ENCODE measurements around the gene SERTAD4. TPM values are rescaled to one million over a fixed set of nuclear protein-coding genes. Genes with fewer than 3 reads are reported as not detected.
A peak's percentile ranks its signal among the peaks of the same experiment; 100 is the strongest.

SERTAD4 gene
- total and polyA plus RNA-seq, 2 donors (not counting 1 experiment from before 2014, with no cell fraction given), result 0.17 to 7.6 TPM

GRCh38 chr1:210269981-210270380 lies 37.4 kb downstream of the SERTAD4 start:
- Histone ChIP-seq H3K4me2 (ENCODE audit: extremely low read depth, insufficient read depth, low read length) (no peak overlapping the region), H2AFZ (ENCODE audit: low read length) (no peak overlapping the region), H3K4me3 (replicated peaks in 1 of 4; ENCODE audit: control extremely low read depth in 1 of 4, insufficient read depth in 1 of 4, low read depth in 3 of 4, low read length in 4 of 4) (no peak overlapping the region), H3K9ac (ENCODE audit: insufficient read depth, low read length) (no peak overlapping the region), H3K4me1 (ENCODE audit: control insufficient read depth, extremely low read depth, insufficient read depth, low read length) (no peaks in the 10 kb centered on the region), H3K36me3 (ENCODE audit: control insufficient read depth, insufficient read depth, low read length) (no peaks in the 10 kb centered on the region), H3K9me3 (ENCODE audit: control insufficient read depth, insufficient read depth, low read depth, low read length) (no peaks in the 10 kb centered on the region), H4K20me1 (ENCODE audit: control insufficient read depth, extremely low read depth, insufficient read depth, low read length) (no peaks in the 10 kb centered on the region), H3K27ac (ENCODE audit: insufficient read depth, low read length) (no peak overlapping the region), H3K79me2 (ENCODE audit: control insufficient read depth, insufficient read depth, low read length) (no peaks in the 10 kb centered on the region), H3K27me3 (ENCODE audit: control insufficient read depth, insufficient read depth, low read length) (peaks cover 2% of the 10 kb centered on the region)
- no peak for TF ChIP-seq CTCF (conservative IDR thresholded peaks at IDR 0.05 in 1 of 2, IDR thresholded peaks at IDR 0.05 in 1 of 2; ENCODE audit: low read depth in 1 of 2, low read length in 2 of 2)
- TF ChIP-seq EZH2 (IDR thresholded peaks at IDR 0.05; ENCODE audit: low read length, missing control alignments), result no peak
- DNase-seq (ENCODE audit: low read depth in 2 of 2), result no peak

DNA sequence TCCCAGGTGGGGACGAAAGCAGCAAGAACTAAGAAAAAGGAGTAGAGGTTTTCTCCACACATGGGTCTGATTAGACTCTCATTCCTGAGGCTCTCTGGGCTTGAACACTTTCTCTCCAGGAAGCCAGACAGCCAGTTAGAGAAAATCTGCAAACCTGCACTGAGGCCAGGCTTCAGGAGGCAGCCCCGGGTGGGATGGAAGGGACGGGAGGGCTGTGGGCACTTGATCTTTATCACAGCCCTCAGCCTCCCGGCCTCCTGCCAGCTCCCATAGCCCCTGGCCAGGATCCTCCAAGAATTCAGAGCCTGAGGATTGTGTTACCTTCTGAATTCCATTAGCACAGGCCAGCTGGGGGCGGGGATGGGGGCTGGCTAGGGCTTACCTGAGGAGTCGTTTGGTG lies 40.1 kb downstream of the SERTAD4 start:
- Histone ChIP-seq H3K27me3 (ENCODE audit: control insufficient read depth, insufficient read depth, low read length) (peaks cover 2% of the 10 kb centered on the region), H3K4me1 (ENCODE audit: control insufficient read depth, extremely low read depth, insufficient read depth, low read length) (no peaks in the 10 kb centered on the region), H3K4me3 (replicated peaks in 1 of 4; ENCODE audit: control extremely low read depth in 1 of 4, insufficient read depth in 1 of 4, low read depth in 3 of 4, low read length in 4 of 4) (no peak overlapping the region), H3K36me3 (ENCODE audit: control insufficient read depth, insufficient read depth, low read length) (no peaks in the 10 kb centered on the region), H3K9me3 (ENCODE audit: control insufficient read depth, insufficient read depth, low read depth, low read length) (no peaks in the 10 kb centered on the region), H3K27ac (ENCODE audit: insufficient read depth, low read length) (no peak overlapping the region), H2AFZ (ENCODE audit: low read length) (no peak overlapping the region), H3K79me2 (ENCODE audit: control insufficient read depth, insufficient read depth, low read length) (no peaks in the 10 kb centered on the region), H3K9ac (ENCODE audit: insufficient read depth, low read length) (no peak overlapping the region), H3K4me2 (ENCODE audit: extremely low read depth, insufficient read depth, low read length) (no peak overlapping the region), H4K20me1 (ENCODE audit: control insufficient read depth, extremely low read depth, insufficient read depth, low read length) (no peaks in the 10 kb centered on the region)
- DNase-seq (ENCODE audit: low read depth in 2 of 2), result peak in 1 of 2 donors; percentile 16
- no peak for TF ChIP-seq CTCF (conservative IDR thresholded peaks at IDR 0.05 in 1 of 2, IDR thresholded peaks at IDR 0.05 in 1 of 2; ENCODE audit: low read depth in 1 of 2, low read length in 2 of 2)
- no peak for TF ChIP-seq EZH2 (IDR thresholded peaks at IDR 0.05; ENCODE audit: low read length, missing control alignments)

GRCh38 chr1:210280221-210280620 lies 47.6 kb downstream of the SERTAD4 start:
- Histone ChIP-seq H3K9ac (ENCODE audit: insufficient read depth, low read length) (no peak overlapping the region), H3K79me2 (ENCODE audit: control insufficient read depth, insufficient read depth, low read length) (no peaks in the 10 kb centered on the region), H3K27ac (ENCODE audit: insufficient read depth, low read length) (no peak overlapping the region), H3K36me3 (ENCODE audit: control insufficient read depth, insufficient read depth, low read length) (no peaks in the 10 kb centered on the region), H3K4me1 (ENCODE audit: control insufficient read depth, extremely low read depth, insufficient read depth, low read length) (no peaks in the 10 kb centered on the region), H4K20me1 (ENCODE audit: control insufficient read depth, extremely low read depth, insufficient read depth, low read length) (no peaks in the 10 kb centered on the region), H3K4me2 (ENCODE audit: extremely low read depth, insufficient read depth, low read length) (no peak overlapping the region), H3K4me3 (replicated peaks in 1 of 4; ENCODE audit: control extremely low read depth in 1 of 4, insufficient read depth in 1 of 4, low read depth in 3 of 4, low read length in 4 of 4) (no peak overlapping the region), H3K27me3 (ENCODE audit: control insufficient read depth, insufficient read depth, low read length) (peaks cover 1% of the 10 kb centered on the region), H3K9me3 (ENCODE audit: control insufficient read depth, insufficient read depth, low read depth, low read length) (no peaks in the 10 kb centered on the region), H2AFZ (ENCODE audit: low read length) (no peak overlapping the region)
- TF ChIP-seq EZH2 (IDR thresholded peaks at IDR 0.05; ENCODE audit: low read length, missing control alignments), result no peak
- TF ChIP-seq CTCF (conservative IDR thresholded peaks at IDR 0.05 in 1 of 2, IDR thresholded peaks at IDR 0.05 in 1 of 2; ENCODE audit: low read depth in 1 of 2, low read length in 2 of 2), result no peak
- DNase-seq (ENCODE audit: low read depth in 2 of 2), result no peak
